K562 (cell line): ENCODE measurements around the gene ICAM1. TPM values are rescaled to one million over a fixed set of nuclear protein-coding genes. Genes with fewer than 3 reads are reported as not detected.

Source experiments
- CXXC5 ChIP-seq: fragments of 250-450 bp; sonication (Bioruptor Pico); IDR thresholded peaks from 2 replicates; pipeline ENCODE4 v1.8.0; 2022; ENCODE audit warnings: inconsistent platforms, mild to moderate bottlenecking, moderate library complexity
- DNMT1 ChIP-seq: fragments of 450-650 bp; IDR thresholded peaks from 2 replicates; pipeline ENCODE4 v1.6.1; 2016; ENCODE audit warnings: antibody characterized with exemption, mild to moderate bottlenecking
- KLF13 ChIP-seq: fragments of 450-650 bp; IDR thresholded peaks from 2 replicates; pipeline ENCODE4 v1.6.1; 2016; ENCODE audit warnings: missing genetic modification characterization, low read depth, mild to moderate bottlenecking, missing compliant biosample characterization, moderate library complexity, borderline replicate concordance
- NR4A1 ChIP-seq, 2 experiments: fragments of 250-450 bp in 1 of 2; fragments of 450-650 bp in 1 of 2; sonication (Bioruptor Pico) in 1 of 2; IDR thresholded peaks; 2 replicates each; pipeline versions ENCODE4 v1.4.0 to v1.6.1; 2016 to 2020; ENCODE audit warnings: mild to moderate bottlenecking in 2 of 2, missing compliant biosample characterization in 1 of 2, missing genetic modification characterization in 1 of 2, moderate library complexity in 1 of 2
- PHF8 ChIP-seq: fragments of 200-600 bp; sonication (generic); IDR thresholded peaks from 2 replicates; pipeline ENCODE4 v1.6.1; 2012; ENCODE audit warnings: mixed run types, mild to moderate bottlenecking, inconsistent platforms, low read length, moderate library complexity, borderline replicate concordance
- SAFB ChIP-seq: fragments of 200-400 bp; formaldehyde crosslinking; IDR thresholded peaks from 2 replicates; pipeline ENCODE4 v1.6.1; 2017; ENCODE audit warnings: low read depth, low read length, borderline replicate concordance
- SIN3A ChIP-seq, 2 experiments: fragments of 150-350 bp in 1 of 2; IDR thresholded peaks; 2 replicates each; pipeline ENCODE4 v1.6.1; 2011 to 2016; ENCODE audit warnings: borderline replicate concordance in 2 of 2, low read depth in 2 of 2, low read length in 2 of 2, mild to moderate bottlenecking in 2 of 2, moderate library complexity in 2 of 2; ENCODE audit not compliant: control insufficient read depth in 1 of 2
- SRSF1 ChIP-seq: fragments of 200-400 bp; formaldehyde crosslinking; IDR thresholded peaks from 2 replicates; pipeline ENCODE4 v1.6.1; 2017; ENCODE audit warnings: mild to moderate bottlenecking, low read depth, low read length, moderate library complexity
- WHSC1 ChIP-seq: IDR thresholded peaks from one replicate; pipeline ENCODE4 v1.6.1; 2012; ENCODE audit warnings: low read length, control low read depth, inconsistent platforms
- ZSCAN29 ChIP-seq: fragments of 450-650 bp; IDR thresholded peaks from 2 replicates; pipeline ENCODE4 v1.6.1; 2017
- polyA plus RNA-seq, 8 experiments: library from polyadenylated mRNA; depleted of rRNA in 4 of 8; stranded (reverse) in 5 of 8; unstranded in 3 of 8; fragments of >200 nt; fragmentation: Nextera tagmentation in 2 of 8; fragmentation: Illumina TruSeq in 1 of 8; extraction: Ambion mirVana in 2 of 8; extraction: Trizol in 1 of 8; gene quantifications; 2 replicates each; pipeline versions ENCODE4 v1.2.1 to v1.2.3, GENCODE V29; 2011 to 2014; ENCODE audit warnings: inconsistent platforms in 1 of 8, missing spikeins in 1 of 8
- total RNA-seq, 7 experiments: library from RNA; depleted of rRNA in 6 of 7; stranded (reverse); fragments of >200 nt in 6 of 7; fragmentation: Illumina TruSeq in 2 of 7; extraction: Trizol in 2 of 7; gene quantifications; 2 replicates each; pipeline versions ENCODE4 v1.2.1 to v1.2.3, GENCODE V29; 2011 to 2021; ENCODE audit warnings: low replicate concordance in 1 of 7
- TF ChIP-seq, protein P1 (sequence below): fragments of 450-650 bp; IDR thresholded peaks from 2 replicates; pipeline ENCODE4 v1.6.1; 2016; ENCODE audit warnings: antibody characterized with exemption
- TF ChIP-seq, protein P2 (sequence below): sonication (generic); formaldehyde crosslinking; IDR thresholded peaks from 2 replicates; pipeline ENCODE4 v1.8.0; 2022; ENCODE audit warnings: mild to moderate bottlenecking, missing genetic modification reagents, borderline replicate concordance
- TF ChIP-seq, protein P3 (sequence below): fragments of 200-400 bp; formaldehyde crosslinking; IDR thresholded peaks from 2 replicates; pipeline ENCODE4 v1.6.1; 2017; ENCODE audit warnings: mild to moderate bottlenecking, low read depth, low read length, moderate library complexity
- TF ChIP-seq, protein P4 (sequence below): fragments of 200-800 bp; sonication (Bioruptor generic); IDR thresholded peaks from 2 replicates; pipeline ENCODE4 v1.6.1; 2016; ENCODE audit warnings: missing genetic modification characterization, missing compliant biosample characterization

ICAM1 gene
- total and polyA plus RNA-seq, 9 of the 15 experiments (the other 6 are each of a cell fraction or from before 2014, with no cell fraction given): 2.3 to 24.4 (median 13.4) TPM

DNA sequence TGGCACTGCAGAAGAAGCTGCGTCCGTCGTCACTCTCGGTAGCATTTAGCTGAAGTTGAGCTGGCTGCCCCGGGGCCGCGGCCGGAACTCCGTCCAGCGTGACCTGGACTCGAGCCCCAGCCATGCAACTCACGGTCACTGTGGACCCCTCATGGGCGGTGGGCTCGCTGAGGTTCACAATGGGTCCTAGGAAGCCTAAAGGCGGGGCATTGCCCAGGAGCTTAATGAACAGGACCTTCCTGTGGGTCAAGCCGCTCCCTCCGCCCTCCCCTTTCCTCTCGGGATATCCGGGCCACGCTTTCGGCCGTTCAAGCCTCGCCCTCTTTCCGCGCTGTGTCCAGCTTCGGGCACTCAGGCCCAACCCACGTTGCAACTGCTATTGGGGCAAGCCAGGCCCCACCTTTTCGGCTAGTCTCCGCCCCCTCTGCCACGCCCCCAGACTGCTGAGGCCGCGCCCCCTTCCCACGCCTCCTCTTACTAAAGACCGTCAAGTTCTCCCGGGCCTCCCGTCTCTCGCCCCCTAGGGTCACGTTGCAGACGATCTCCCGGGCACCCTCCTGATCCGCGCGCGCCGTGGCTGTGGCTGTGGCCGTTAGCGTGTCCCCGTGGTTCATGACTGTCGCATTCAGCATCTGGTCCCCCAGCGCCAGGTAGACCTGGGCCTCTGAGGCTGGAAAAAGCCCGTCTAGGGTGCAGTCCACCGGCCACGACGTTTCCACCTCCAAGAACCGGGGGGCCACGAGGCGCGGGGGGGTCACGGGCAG, 63.9 kb downstream of the ICAM1 start (continued):
- TF ChIP-seq, protein P1, sequence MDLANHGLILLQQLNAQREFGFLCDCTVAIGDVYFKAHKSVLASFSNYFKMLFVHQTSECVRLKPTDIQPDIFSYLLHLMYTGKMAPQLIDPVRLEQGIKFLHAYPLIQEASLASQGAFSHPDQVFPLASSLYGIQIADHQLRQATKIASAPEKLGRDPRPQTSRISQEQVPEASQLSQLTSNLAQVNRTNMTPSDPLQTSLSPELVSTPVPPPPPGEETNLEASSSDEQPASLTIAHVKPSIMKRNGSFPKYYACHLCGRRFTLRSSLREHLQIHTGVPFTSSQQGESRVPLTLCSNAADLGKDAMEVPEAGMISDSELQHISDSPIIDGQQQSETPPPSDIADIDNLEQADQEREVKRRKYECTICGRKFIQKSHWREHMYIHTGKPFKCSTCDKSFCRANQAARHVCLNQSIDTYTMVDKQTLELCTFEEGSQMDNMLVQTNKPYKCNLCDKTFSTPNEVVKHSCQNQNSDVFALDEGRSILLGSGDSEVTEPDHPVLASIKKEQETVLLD: 0 out of 2 replicates have a peak, but pooled peaks have one; percentile 29
- TF ChIP-seq PHF8: peak; percentile 75; the same call in 1 of the 2 replicates
- TF ChIP-seq, protein P2, sequence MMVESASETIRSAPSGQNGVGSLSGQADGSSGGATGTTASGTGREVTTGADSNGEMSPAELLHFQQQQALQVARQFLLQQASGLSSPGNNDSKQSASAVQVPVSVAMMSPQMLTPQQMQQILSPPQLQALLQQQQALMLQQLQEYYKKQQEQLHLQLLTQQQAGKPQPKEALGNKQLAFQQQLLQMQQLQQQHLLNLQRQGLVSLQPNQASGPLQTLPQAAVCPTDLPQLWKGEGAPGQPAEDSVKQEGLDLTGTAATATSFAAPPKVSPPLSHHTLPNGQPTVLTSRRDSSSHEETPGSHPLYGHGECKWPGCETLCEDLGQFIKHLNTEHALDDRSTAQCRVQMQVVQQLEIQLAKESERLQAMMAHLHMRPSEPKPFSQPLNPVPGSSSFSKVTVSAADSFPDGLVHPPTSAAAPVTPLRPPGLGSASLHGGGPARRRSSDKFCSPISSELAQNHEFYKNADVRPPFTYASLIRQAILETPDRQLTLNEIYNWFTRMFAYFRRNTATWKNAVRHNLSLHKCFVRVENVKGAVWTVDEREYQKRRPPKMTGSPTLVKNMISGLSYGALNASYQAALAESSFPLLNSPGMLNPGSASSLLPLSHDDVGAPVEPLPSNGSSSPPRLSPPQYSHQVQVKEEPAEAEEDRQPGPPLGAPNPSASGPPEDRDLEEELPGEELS (CRISPR knock-in tag): no peak
- 0 out of 2 replicates have a peak, but pooled peaks have one; percentile 10 for TF ChIP-seq KLF13 (tag)
- TF ChIP-seq ZSCAN29: 0 out of 2 replicates have a peak, but pooled peaks have one; percentile 0
- TF ChIP-seq, protein P3, sequence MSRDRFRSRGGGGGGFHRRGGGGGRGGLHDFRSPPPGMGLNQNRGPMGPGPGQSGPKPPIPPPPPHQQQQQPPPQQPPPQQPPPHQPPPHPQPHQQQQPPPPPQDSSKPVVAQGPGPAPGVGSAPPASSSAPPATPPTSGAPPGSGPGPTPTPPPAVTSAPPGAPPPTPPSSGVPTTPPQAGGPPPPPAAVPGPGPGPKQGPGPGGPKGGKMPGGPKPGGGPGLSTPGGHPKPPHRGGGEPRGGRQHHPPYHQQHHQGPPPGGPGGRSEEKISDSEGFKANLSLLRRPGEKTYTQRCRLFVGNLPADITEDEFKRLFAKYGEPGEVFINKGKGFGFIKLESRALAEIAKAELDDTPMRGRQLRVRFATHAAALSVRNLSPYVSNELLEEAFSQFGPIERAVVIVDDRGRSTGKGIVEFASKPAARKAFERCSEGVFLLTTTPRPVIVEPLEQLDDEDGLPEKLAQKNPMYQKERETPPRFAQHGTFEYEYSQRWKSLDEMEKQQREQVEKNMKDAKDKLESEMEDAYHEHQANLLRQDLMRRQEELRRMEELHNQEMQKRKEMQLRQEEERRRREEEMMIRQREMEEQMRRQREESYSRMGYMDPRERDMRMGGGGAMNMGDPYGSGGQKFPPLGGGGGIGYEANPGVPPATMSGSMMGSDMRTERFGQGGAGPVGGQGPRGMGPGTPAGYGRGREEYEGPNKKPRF: no peak
- TF ChIP-seq CXXC5 (CRISPR knock-in tag): peak; percentile 54
- TF ChIP-seq, protein P4, sequence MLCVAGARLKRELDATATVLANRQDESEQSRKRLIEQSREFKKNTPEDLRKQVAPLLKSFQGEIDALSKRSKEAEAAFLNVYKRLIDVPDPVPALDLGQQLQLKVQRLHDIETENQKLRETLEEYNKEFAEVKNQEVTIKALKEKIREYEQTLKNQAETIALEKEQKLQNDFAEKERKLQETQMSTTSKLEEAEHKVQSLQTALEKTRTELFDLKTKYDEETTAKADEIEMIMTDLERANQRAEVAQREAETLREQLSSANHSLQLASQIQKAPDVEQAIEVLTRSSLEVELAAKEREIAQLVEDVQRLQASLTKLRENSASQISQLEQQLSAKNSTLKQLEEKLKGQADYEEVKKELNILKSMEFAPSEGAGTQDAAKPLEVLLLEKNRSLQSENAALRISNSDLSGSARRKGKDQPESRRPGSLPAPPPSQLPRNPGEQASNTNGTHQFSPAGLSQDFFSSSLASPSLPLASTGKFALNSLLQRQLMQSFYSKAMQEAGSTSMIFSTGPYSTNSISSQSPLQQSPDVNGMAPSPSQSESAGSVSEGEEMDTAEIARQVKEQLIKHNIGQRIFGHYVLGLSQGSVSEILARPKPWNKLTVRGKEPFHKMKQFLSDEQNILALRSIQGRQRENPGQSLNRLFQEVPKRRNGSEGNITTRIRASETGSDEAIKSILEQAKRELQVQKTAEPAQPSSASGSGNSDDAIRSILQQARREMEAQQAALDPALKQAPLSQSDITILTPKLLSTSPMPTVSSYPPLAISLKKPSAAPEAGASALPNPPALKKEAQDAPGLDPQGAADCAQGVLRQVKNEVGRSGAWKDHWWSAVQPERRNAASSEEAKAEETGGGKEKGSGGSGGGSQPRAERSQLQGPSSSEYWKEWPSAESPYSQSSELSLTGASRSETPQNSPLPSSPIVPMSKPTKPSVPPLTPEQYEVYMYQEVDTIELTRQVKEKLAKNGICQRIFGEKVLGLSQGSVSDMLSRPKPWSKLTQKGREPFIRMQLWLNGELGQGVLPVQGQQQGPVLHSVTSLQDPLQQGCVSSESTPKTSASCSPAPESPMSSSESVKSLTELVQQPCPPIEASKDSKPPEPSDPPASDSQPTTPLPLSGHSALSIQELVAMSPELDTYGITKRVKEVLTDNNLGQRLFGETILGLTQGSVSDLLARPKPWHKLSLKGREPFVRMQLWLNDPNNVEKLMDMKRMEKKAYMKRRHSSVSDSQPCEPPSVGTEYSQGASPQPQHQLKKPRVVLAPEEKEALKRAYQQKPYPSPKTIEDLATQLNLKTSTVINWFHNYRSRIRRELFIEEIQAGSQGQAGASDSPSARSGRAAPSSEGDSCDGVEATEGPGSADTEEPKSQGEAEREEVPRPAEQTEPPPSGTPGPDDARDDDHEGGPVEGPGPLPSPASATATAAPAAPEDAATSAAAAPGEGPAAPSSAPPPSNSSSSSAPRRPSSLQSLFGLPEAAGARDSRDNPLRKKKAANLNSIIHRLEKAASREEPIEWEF: no peak
- TF ChIP-seq WHSC1: no peak
- peak; percentile 42; the same call in 1 of the 2 replicates for TF ChIP-seq SAFB
- TF ChIP-seq SRSF1: no peak
- no peak for TF ChIP-seq DNMT1
- peak; percentile 55 to 88; a peak in 2 of 4 replicates for TF ChIP-seq SIN3A (IDR thresholded peaks at IDR 0.05; ENCODE audit: borderline replicate concordance in 2 of 2, control insufficient read depth in 1 of 2, low read depth in 2 of 2, low read length in 2 of 2)
- no peak for TF ChIP-seq NR4A1 (CRISPR knock-in tag; IDR thresholded peaks at IDR 0.05)
- TF ChIP-seq NR4A1 (tag; IDR thresholded peaks at IDR 0.05): 0 out of 2 replicates have a peak, but pooled peaks have one; percentile 20
